ENCODE measurements around the gene HERC6.
"Not testable (repeated sequence)": the region's sequence is repeated elsewhere in the genome, so short reads cannot be mapped to it uniquely, and the experiment has no call there.

The HERC6 gene

DNA sequence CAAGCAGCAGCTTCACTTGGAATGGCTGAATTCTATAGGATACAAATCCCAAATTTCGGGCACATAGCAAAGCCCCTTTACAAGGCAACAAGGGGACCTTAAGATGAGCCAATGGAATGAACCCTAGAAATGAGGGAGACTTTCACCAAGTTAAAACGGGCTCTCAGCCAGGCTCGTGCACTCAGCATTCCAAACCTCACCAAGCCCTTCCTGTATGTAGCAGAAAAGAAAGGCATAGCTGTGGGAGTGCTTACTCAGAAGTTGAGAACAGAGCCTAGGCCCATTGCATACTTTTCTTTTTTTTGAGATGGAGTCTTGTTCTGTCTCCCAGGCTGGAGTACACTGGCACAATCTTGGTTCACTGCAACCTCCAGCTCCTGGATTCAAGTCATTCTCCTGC lies 67.5 kb downstream of the HERC6 start:
- CTCF ChIA-PET: interaction anchor here (0.9 kb wide), 1 partner anchor 227 kb away, joined by 3 read pairs; no protein-coding TSS in a partner anchor
- H3K4me3 ChIP-seq (ENCODE audit: low read depth, low read length): no peak overlapping the region
- POLR2A ChIA-PET: no interaction called here
- TF ChIP-seq, protein P1, sequence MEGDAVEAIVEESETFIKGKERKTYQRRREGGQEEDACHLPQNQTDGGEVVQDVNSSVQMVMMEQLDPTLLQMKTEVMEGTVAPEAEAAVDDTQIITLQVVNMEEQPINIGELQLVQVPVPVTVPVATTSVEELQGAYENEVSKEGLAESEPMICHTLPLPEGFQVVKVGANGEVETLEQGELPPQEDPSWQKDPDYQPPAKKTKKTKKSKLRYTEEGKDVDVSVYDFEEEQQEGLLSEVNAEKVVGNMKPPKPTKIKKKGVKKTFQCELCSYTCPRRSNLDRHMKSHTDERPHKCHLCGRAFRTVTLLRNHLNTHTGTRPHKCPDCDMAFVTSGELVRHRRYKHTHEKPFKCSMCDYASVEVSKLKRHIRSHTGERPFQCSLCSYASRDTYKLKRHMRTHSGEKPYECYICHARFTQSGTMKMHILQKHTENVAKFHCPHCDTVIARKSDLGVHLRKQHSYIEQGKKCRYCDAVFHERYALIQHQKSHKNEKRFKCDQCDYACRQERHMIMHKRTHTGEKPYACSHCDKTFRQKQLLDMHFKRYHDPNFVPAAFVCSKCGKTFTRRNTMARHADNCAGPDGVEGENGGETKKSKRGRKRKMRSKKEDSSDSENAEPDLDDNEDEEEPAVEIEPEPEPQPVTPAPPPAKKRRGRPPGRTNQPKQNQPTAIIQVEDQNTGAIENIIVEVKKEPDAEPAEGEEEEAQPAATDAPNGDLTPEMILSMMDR (IDR thresholded peaks at IDR 0.05; ENCODE audit: insufficient read depth, low read length, missing control alignments): no peak
- no peak for DNase-seq (ENCODE audit: low read depth, low spot score)

DNA sequence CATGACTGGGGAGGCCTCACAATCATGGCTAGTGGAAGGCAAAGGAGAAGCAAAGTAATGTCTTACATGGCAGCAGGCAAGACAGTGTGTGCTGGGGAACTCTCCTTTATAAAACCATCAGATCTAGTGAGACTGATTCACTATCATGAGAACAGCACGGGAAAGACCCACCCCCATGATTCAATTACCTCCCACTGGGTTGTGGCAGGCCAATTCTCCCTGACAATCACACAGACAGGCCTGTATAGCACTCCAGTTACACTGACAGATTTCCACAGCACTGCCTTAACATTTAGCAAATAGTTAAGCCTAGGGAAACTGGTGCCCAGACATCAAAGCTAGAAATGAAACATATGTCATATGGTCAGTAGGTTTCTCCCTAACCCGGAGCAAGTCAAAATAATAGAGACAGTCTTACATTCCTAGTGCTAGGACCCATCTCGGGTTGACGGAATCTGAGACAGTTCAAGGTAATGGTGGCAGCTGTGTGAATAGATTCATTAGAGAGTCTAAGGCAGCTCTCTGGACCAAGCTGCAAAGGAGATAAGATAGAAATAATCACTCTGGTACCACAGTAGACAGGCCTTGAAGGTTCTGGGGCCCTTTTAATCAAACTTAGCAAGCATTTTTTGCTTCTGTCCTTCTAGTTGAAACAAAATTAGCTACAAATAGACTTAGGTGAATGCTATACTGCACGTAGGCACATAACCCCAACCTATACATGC lies 68.9 kb downstream of the HERC6 start:
- no peak overlapping the region for H3K4me3 ChIP-seq (ENCODE audit: low read depth, low read length)
- no peak for DNase-seq (ENCODE audit: low read depth, low spot score)
- TF ChIP-seq, protein P1 (IDR thresholded peaks at IDR 0.05; ENCODE audit: insufficient read depth, low read length, missing control alignments): no peak
- POLR2A ChIA-PET: no interaction called here
- CTCF ChIA-PET: no interaction called here

- POLR2A ChIA-PET; CTCF ChIA-PET; DNase-seq (ENCODE audit: low read depth, low spot score); H3K4me3 ChIP-seq (ENCODE audit: low read depth, low read length): not testable (repeated sequence)
Observed at GRCh38 chr4:88448211-88448765, 69.6 kb downstream of the HERC6 start.

DNA sequence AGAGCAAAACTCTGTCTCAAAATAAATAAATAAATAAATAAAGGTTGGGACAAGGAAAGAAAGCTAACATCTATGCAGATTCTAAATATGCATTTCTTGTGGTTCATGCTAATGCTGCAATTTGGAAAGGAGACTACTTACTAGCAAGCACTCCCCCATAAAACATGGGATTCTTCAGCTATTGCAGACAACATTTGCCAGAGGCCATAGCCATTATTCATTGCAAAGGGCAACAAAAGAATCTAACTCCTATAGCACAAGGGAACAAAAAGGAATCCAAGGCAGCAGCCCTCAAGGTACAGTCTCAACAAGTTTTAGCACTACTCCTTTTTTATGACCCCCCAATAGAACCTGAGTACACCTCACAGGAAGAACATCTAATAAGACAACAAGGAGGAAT lies 70.2 kb downstream of the HERC6 start:
- H3K4me3 ChIP-seq (ENCODE audit: low read depth, low read length): no peak overlapping the region
- ChIA-PET CTCF (interaction anchor here (1.0 kb wide), 1 partner anchor 12 kb away, joined by 3 read pairs; no protein-coding TSS in a partner anchor), POLR2A (no interaction called here)
- DNase-seq (ENCODE audit: low read depth, low spot score): no peak
- TF ChIP-seq, protein P1 (IDR thresholded peaks at IDR 0.05; ENCODE audit: insufficient read depth, low read length, missing control alignments): no peak

GRCh38 chr4:88449290-88449689 lies 70.6 kb downstream of the HERC6 start:
- ChIA-PET CTCF (interaction anchor here (1.0 kb wide), 1 partner anchor 12 kb away, joined by 3 read pairs; no protein-coding TSS in a partner anchor), POLR2A (no interaction called here)
- TF ChIP-seq, protein P1 (IDR thresholded peaks at IDR 0.05; ENCODE audit: insufficient read depth, low read length, missing control alignments): no peak
- no peak for DNase-seq (ENCODE audit: low read depth, low spot score)
- no peak overlapping the region for H3K4me3 ChIP-seq (ENCODE audit: low read depth, low read length)

DNA sequence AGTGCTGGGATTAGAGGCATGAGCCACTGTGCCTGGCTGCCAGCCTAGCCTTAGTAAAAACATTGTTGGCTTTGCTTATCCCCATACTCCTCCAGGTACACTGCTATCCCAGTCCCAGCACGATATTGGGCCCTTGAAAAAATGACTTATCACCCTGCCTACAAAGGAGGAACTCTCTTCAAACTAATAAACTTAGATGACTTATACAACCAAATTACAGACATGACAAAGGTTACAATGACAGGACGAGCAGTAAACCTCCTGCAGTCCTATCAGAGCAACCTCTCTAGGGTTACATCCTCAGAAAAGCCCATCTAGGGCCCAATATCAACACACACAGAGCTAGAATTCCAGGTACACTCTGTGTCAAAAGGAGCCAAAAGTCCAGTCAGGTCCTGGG lies 72.6 kb downstream of the HERC6 start:
- DNase-seq (ENCODE audit: low read depth, low spot score): no peak
- POLR2A ChIA-PET: no interaction called here
- H3K4me3 ChIP-seq (ENCODE audit: low read depth, low read length): no peak overlapping the region
- TF ChIP-seq, protein P1 (IDR thresholded peaks at IDR 0.05; ENCODE audit: insufficient read depth, low read length, missing control alignments): no peak
- CTCF ChIA-PET: no interaction called here

DNA sequence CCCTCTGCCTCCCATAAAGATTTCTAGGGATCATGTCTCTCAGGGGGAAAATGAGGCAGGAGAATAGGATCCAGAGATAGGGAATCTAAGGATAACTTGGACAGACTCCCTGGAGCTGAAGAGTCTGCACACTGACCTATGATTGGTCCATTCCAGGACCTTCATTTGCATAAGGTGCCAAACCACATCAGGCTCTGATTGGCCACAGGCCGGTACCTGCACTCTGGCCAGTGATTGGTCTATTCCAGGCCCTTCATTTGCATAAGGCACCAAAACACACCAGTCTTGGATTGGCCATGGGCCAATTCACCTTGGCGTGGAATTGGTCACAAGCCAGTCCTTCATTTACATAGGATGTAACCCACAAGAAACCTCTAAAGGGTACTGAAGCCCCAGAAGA lies 74.3 kb downstream of the HERC6 start:
- TF ChIP-seq, protein P1 (IDR thresholded peaks at IDR 0.05; ENCODE audit: insufficient read depth, low read length, missing control alignments): no peak
- DNase-seq (ENCODE audit: low read depth, low spot score): no peak
- ChIA-PET CTCF (no interaction called here), POLR2A (no interaction called here)
- no peak overlapping the region for H3K4me3 ChIP-seq (ENCODE audit: low read depth, low read length)

Measured in AG04449 (cell line).